Measurements from ENCODE around the gene WWOX. TPM values are rescaled to one million over a fixed set of nuclear protein-coding genes. Genes with fewer than 3 reads are reported as not detected.
"Not testable (repeated sequence)": the region's sequence is repeated elsewhere in the genome, so short reads cannot be mapped to it uniquely, and the experiment has no call there.

WWOX gene
- total and polyA plus RNA-seq, 2 of the 8 experiments (the other 6 are each of a cell fraction or from before 2014, with no cell fraction given) = 5.4 to 16.7 TPM

DNA sequence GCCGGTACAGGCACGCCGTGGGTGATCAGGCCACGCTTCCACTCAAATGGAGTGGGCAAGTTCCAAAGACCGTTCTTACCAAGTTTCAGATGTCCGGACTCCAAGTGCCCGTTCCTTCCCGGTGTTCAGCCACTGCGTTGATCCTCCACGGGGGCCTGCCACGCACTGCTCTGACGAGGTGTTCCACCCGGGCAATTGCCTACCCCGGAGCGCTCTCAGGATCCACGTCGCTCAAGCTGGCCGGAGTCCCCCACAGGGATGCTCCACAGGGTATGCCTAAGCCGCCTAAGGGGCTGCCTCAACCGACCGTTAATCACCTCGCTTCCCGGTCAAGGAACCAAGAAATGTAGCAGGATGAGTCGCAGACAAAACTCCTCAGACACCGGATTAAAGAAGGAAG, 39.6 kb upstream of the WWOX start:
- FAIRE-seq; H3K14ac ChIP-seq (ENCODE audit: insufficient read length); H4K91ac ChIP-seq (replicated peaks; ENCODE audit: insufficient read length, low read length); DNase-seq (ENCODE audit: low read depth in 1 of 2, low spot score in 2 of 2); H3K79me2 ChIP-seq (ENCODE audit: control insufficient read depth in 1 of 2, insufficient read depth in 2 of 2, low read length in 2 of 2); H3K9me3 ChIP-seq (ENCODE audit: insufficient read depth in 2 of 2, low read depth in 1 of 2, low read length in 1 of 2); H3K36me3 ChIP-seq (ENCODE audit: control insufficient read depth in 2 of 4, insufficient read depth in 4 of 4, low read length in 3 of 4); H3K9ac ChIP-seq (replicated peaks in 1 of 4; ENCODE audit: extremely low read depth in 1 of 4, low read depth in 3 of 4, low read length in 3 of 4); H3K56ac ChIP-seq (replicated peaks; ENCODE audit: insufficient read length, low read depth, low read length); H2BK12ac ChIP-seq (ENCODE audit: low read depth, low read length); H4K8ac ChIP-seq (ENCODE audit: extremely low read depth, insufficient read depth, low read length); H3K4ac ChIP-seq (replicated peaks; ENCODE audit: insufficient read length, low read depth, low read length); H4K5ac ChIP-seq (ENCODE audit: insufficient read length, low read depth, low read length); H3K4me2 ChIP-seq (ENCODE audit: insufficient read depth in 1 of 2, low read depth in 2 of 2, low read length in 2 of 2); H2BK20ac ChIP-seq (ENCODE audit: low read length); H2BK5ac ChIP-seq (ENCODE audit: low read depth, low read length); H3K4me1 ChIP-seq (replicated peaks in 1 of 4; ENCODE audit: control insufficient read depth in 3 of 4, insufficient read depth in 4 of 4, low read length in 3 of 4); H3K27me3 ChIP-seq (replicated peaks in 1 of 4; ENCODE audit: control insufficient read depth in 3 of 4, extremely low read depth in 1 of 4, insufficient read depth in 3 of 4, low read length in 3 of 4); H2AK5ac ChIP-seq (ENCODE audit: low read depth, low read length); H2AFZ ChIP-seq (ENCODE audit: low read length); H3K23me2 ChIP-seq (ENCODE audit: low read depth, low read length); H3K4me3 ChIP-seq (ENCODE audit: extremely low read depth in 1 of 4, insufficient read depth in 2 of 4, low read depth in 3 of 4, low read length in 4 of 4); H3K23ac ChIP-seq (ENCODE audit: insufficient read length); H2BK120ac ChIP-seq (replicated peaks; ENCODE audit: low read depth, low read length); H3K27ac ChIP-seq (ENCODE audit: low read depth, low read length); H4K20me1 ChIP-seq (replicated peaks in 1 of 2; ENCODE audit: control insufficient read depth in 1 of 2, insufficient read depth in 2 of 2, low read length in 2 of 2); POLR2A ChIA-PET (ENCODE audit: partially characterized antibody); H3K79me1 ChIP-seq (ENCODE audit: low read depth, low read length); H3K18ac ChIP-seq (ENCODE audit: extremely low read depth, low read length); H2BK15ac ChIP-seq (ENCODE audit: low read length): not testable (repeated sequence)
- WGBS, 2 experiments (ENCODE audit: extremely low coverage in 1 of 2, insufficient coverage in 1 of 2, insufficient read length in 1 of 2, insufficient replicate concordance in 2 of 2, low coverage in 1 of 2, low lambda C conversion rate in 2 of 2, missing lambda C conversion rate in 1 of 2) = 84% methylated on average over 25 of the region's 25 CpGs; no CpG with 5 or more reads in 1 of the 2 experiments
- CTCF ChIA-PET (ENCODE audit: partially characterized antibody) = interaction anchor here (0.8 to 3.1 kb wide), 12 partner anchors 8 to 830 kb away, joined by 3 to 20 read pairs (median 3); partner anchors contain the start of gene WWOX

Measured in H1 (cell line).